ENCODE data around the gene IL25.

The IL25 gene

DNA sequence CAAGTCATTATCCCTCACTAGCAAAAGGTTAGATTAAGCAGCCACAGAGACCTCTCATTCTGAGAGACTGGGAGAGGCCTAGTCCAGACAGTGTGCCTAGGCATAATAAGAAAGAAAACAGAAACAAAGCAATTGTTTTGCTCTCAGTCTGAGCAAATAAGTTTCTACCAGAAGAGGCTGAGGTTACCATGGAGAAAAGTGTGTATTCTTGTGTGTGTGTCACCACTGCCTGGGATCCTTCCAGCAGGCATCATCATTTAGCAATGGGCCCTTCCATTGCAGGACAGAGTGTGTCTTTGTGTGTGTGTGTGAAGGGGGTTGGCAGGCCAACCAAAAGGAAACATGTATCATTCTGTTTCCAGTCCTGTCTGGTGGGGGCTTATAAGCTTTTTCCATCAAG, 11.3 kb upstream of the IL25 start:
- Histone ChIP-seq H3K9ac (ENCODE audit: low read depth, low read length, poor library complexity, severe bottlenecking) (no peak overlapping the region), H4K20me1 (ENCODE audit: insufficient read depth, low read length, poor library complexity, severe bottlenecking) (no peaks in the 10 kb centered on the region), H3F3A (ENCODE audit: low read depth) (no peaks in the 10 kb centered on the region), H3K4me1 (ENCODE audit: insufficient read depth, low read length, poor library complexity, severe bottlenecking) (no peaks in the 10 kb centered on the region), H3K9me2 (replicated peaks; ENCODE audit: low read depth, low read length) (no peaks in the 10 kb centered on the region), H3K27me3 (ENCODE audit: insufficient read depth, low read length, poor library complexity, severe bottlenecking) (no peaks in the 10 kb centered on the region), H3K79me2 (ENCODE audit: insufficient read depth, low read length) (no peaks in the 10 kb centered on the region), H2AFZ (ENCODE audit: low read length) (no peak overlapping the region), H3K4me2 (ENCODE audit: low read depth, low read length, poor library complexity, severe bottlenecking) (no peak overlapping the region), H3K9me3 (ENCODE audit: insufficient read depth, low read depth, low read length) (no peaks in the 10 kb centered on the region), H3K4me3 (ENCODE audit: low read length, poor library complexity, severe bottlenecking) (no peak overlapping the region), H3K36me3 (ENCODE audit: insufficient read depth, low read length) (no peaks in the 10 kb centered on the region)
- TF ChIP-seq, protein P1, sequence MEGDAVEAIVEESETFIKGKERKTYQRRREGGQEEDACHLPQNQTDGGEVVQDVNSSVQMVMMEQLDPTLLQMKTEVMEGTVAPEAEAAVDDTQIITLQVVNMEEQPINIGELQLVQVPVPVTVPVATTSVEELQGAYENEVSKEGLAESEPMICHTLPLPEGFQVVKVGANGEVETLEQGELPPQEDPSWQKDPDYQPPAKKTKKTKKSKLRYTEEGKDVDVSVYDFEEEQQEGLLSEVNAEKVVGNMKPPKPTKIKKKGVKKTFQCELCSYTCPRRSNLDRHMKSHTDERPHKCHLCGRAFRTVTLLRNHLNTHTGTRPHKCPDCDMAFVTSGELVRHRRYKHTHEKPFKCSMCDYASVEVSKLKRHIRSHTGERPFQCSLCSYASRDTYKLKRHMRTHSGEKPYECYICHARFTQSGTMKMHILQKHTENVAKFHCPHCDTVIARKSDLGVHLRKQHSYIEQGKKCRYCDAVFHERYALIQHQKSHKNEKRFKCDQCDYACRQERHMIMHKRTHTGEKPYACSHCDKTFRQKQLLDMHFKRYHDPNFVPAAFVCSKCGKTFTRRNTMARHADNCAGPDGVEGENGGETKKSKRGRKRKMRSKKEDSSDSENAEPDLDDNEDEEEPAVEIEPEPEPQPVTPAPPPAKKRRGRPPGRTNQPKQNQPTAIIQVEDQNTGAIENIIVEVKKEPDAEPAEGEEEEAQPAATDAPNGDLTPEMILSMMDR (conservative IDR thresholded peaks at IDR 0.05; ENCODE audit: low read length), result no peak
- TF ChIP-seq EZH2phosphoT487 (IDR thresholded peaks at IDR 0.05; ENCODE audit: borderline replicate concordance), result no peak

DNA sequence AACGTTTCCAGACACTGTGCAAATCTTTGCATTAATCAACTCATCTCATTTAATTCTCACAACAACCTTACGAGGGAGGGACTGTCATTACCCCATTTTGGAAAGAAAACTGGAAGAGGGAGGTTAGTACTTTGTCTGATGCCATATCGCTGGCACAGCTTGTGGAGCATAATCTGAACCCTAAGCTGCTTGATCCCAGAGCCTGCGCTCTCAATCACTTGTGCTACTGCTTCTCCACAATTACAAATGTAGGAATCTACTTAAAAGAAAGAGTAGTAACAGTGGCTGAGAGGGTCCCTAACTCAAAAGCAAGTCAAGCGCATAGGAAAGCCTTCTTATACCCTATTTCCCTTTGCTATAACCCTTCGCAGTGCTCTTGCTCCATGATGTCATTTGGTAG, 10.8 kb upstream of the IL25 start:
- H3K36me3 ChIP-seq (ENCODE audit: insufficient read depth, low read length), result no peaks in the 10 kb centered on the region
- TF ChIP-seq, protein P1 (conservative IDR thresholded peaks at IDR 0.05; ENCODE audit: low read length), result no peak
- no peak for TF ChIP-seq EZH2phosphoT487 (IDR thresholded peaks at IDR 0.05; ENCODE audit: borderline replicate concordance)
- no peaks in the 10 kb centered on the region for H3K9me2 ChIP-seq (replicated peaks; ENCODE audit: low read depth, low read length)
- no peaks in the 10 kb centered on the region for H3K9me3 ChIP-seq (ENCODE audit: insufficient read depth, low read depth, low read length)
- no peak overlapping the region for H3K4me3 ChIP-seq (ENCODE audit: low read length, poor library complexity, severe bottlenecking)
- H3K9ac ChIP-seq (ENCODE audit: low read depth, low read length, poor library complexity, severe bottlenecking), result no peak overlapping the region
- no peaks in the 10 kb centered on the region for H3K4me1 ChIP-seq (ENCODE audit: insufficient read depth, low read length, poor library complexity, severe bottlenecking)
- H3K4me2 ChIP-seq (ENCODE audit: low read depth, low read length, poor library complexity, severe bottlenecking), result no peak overlapping the region
- no peaks in the 10 kb centered on the region for H3F3A ChIP-seq (ENCODE audit: low read depth)
- no peak overlapping the region for H2AFZ ChIP-seq (ENCODE audit: low read length)
- H3K79me2 ChIP-seq (ENCODE audit: insufficient read depth, low read length), result no peaks in the 10 kb centered on the region
- H4K20me1 ChIP-seq (ENCODE audit: insufficient read depth, low read length, poor library complexity, severe bottlenecking), result no peaks in the 10 kb centered on the region
- H3K27me3 ChIP-seq (ENCODE audit: insufficient read depth, low read length, poor library complexity, severe bottlenecking), result no peaks in the 10 kb centered on the region

DNA sequence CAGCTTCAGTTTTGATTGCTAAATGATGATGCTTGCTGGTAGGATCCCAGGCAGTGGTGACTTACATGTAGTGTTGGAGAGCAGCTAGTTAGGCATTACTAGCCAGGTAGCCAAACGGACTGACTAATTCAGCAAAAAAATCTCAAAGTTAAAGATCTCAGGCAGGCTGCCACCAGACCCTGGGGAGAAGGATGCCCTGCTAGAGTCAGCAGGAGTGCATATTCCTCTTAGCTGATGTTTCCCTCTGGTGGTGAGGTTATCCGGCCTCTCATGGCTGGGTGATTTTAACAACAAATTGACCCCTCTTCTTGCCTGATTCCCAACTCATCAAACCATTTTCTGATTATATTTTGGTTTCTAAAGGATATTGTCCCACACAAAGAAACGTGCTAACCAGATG, 10.4 kb upstream of the IL25 start:
- no peak for TF ChIP-seq EZH2phosphoT487 (IDR thresholded peaks at IDR 0.05; ENCODE audit: borderline replicate concordance)
- TF ChIP-seq, protein P1 (conservative IDR thresholded peaks at IDR 0.05; ENCODE audit: low read length), result 0 out of 2 replicates have a peak, but pooled peaks have one; percentile 10
- Histone ChIP-seq H3K4me3 (ENCODE audit: low read length, poor library complexity, severe bottlenecking) (no peak overlapping the region), H3K4me2 (ENCODE audit: low read depth, low read length, poor library complexity, severe bottlenecking) (no peak overlapping the region), H3K9me3 (ENCODE audit: insufficient read depth, low read depth, low read length) (no peaks in the 10 kb centered on the region), H3F3A (ENCODE audit: low read depth) (no peaks in the 10 kb centered on the region), H2AFZ (ENCODE audit: low read length) (no peak overlapping the region), H3K9ac (ENCODE audit: low read depth, low read length, poor library complexity, severe bottlenecking) (no peak overlapping the region), H4K20me1 (ENCODE audit: insufficient read depth, low read length, poor library complexity, severe bottlenecking) (no peaks in the 10 kb centered on the region), H3K27me3 (ENCODE audit: insufficient read depth, low read length, poor library complexity, severe bottlenecking) (no peaks in the 10 kb centered on the region), H3K9me2 (replicated peaks; ENCODE audit: low read depth, low read length) (no peaks in the 10 kb centered on the region), H3K4me1 (ENCODE audit: insufficient read depth, low read length, poor library complexity, severe bottlenecking) (no peaks in the 10 kb centered on the region), H3K36me3 (ENCODE audit: insufficient read depth, low read length) (no peaks in the 10 kb centered on the region), H3K79me2 (ENCODE audit: insufficient read depth, low read length) (no peaks in the 10 kb centered on the region)

Measured in Loucy (cell line).